Ovary (tissue), 3 donors: ENCODE measurements around the gene SLC37A1.
"Not testable (repeated sequence)": the region's sequence is repeated elsewhere in the genome, so short reads cannot be mapped to it uniquely, and the experiment has no call there.

Source experiments
- CTCF ChIP-seq, 3 donors: fragments of 450-650 bp in 2 of 3; fragments of 200-600 bp in 1 of 3; IDR thresholded peaks; one replicate each; pipeline versions ENCODE4 v1.5.1 to v1.8.0; 2016 to 2022; ENCODE audit warnings: antibody characterized with exemption in 3 of 3, mild to moderate bottlenecking in 1 of 3
- POLR2A ChIP-seq: fragments of 450-650 bp; IDR thresholded peaks from one replicate; pipeline ENCODE4 v1.6.1; 2017; ENCODE audit warnings: antibody characterized with exemption, mild to moderate bottlenecking, moderate library complexity
- donor health status: DM: no; HTN: no; CAD: no.

GRCh38 chr21:42615377-42615776 is 101.7 kb downstream of the SLC37A1 start:
- TF ChIP-seq CTCF (IDR thresholded peaks at IDR 0.05); POLR2A: not testable (repeated sequence)
